GM12872 (cell line): ENCODE measurements around the gene CLASRP.

Experiments
- CTCF ChIP-seq: IDR thresholded peaks from 3 replicates; pipeline ENCODE4 v1.5.1; 2011; ENCODE audit warnings: low read depth, mild to moderate bottlenecking, low read length, moderate library complexity; ENCODE audit not compliant: insufficient read depth

Gene CLASRP

GRCh38 chr19:45090034-45090433, 51.2 kb downstream of the CLASRP start:
- TF ChIP-seq CTCF, result no peak

- no peak for TF ChIP-seq CTCF
Observed at GRCh38 chr19:45090606-45091005, 51.8 kb downstream of the CLASRP start.

- no peak for TF ChIP-seq CTCF
Observed at GRCh38 chr19:45091031-45091923, 52.4 kb downstream of the CLASRP start.

GRCh38 chr19:45092747-45093678, 54.2 kb downstream of the CLASRP start, which contains the start of gene PPP1R37:
TSS of gene PPP1R37 (plus strand) at chr19:45093179. CDS start at chr19:45093326, 147 bp downstream.
- peak; percentile 17; the same call in 1 of the 3 replicates for TF ChIP-seq CTCF

- no peak for TF ChIP-seq CTCF
Observed at GRCh38 chr19:45094137-45094536, 55.3 kb downstream of the CLASRP start.

GRCh38 chr19:45094707-45095106, 55.9 kb downstream of the CLASRP start:
- TF ChIP-seq CTCF, result no peak
